Measurements from ENCODE around the gene CHCHD6. TPM values are rescaled to one million over a fixed set of nuclear protein-coding genes. Genes with fewer than 3 reads are reported as not detected.

The CHCHD6 gene
- total RNA-seq, 1 experiment from 2014 or later, result 36.3 TPM

DNA sequence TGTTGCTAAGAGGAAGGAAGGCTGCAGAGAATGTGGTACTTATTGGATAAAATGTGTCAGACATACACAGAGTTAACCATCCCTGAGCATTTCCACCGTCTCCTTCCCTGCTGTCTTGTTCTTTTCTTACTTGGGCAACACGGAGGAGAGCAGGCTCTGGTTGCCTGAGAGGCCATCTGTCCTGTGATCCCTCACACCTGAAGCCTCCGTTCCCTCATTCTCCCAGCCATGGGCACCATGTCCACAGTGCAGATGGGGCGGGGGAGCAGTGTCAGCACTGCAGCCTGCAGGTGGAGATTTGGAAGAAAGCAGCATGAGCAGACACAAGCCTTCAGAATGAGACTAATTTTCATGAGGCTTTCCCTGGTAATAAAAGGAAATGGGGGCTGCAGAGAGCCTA lies 133.7 kb downstream of the CHCHD6 start:
- peaks cover 0 to 16% of the 10 kb centered on the region in 2 experiments; a peak in 2 of 4 replicates for H3K4me1 ChIP-seq (ENCODE audit: control insufficient read depth in 1 of 2, insufficient read depth in 2 of 2, low read length in 2 of 2)
- ATAC-seq, result no peak
- no peaks in the 10 kb centered on the region for H3K9me2 ChIP-seq (ENCODE audit: insufficient read depth)
- no peak overlapping the region for H3K27ac ChIP-seq (ENCODE audit: low read depth, low read length)
- no peaks in the 10 kb centered on the region for H3K27me3 ChIP-seq (ENCODE audit: insufficient read depth, low read length)
- intact Hi-C loops (cut with micrococcal nuclease), result no loop called here
- H3K4me3 ChIP-seq (replicated peaks in 1 of 2; ENCODE audit: low read depth in 1 of 2, low read length in 2 of 2), result no peak overlapping the region
- H3K9me3 ChIP-seq (ENCODE audit: control insufficient read depth in 1 of 2, insufficient read depth in 1 of 2, low read depth in 1 of 2, low read length in 2 of 2), result no peaks in the 10 kb centered on the region
- ChIA-PET RAD21 (ENCODE audit: low non-redundant PET in 1 of 2, low total read pairs in 2 of 2, uncharacterized antibody in 2 of 2, unreplicated experiment in 2 of 2) (no interaction called here), POLR2A (no interaction called here), CTCF (no interaction called here)
- TF ChIP-seq EZH2phosphoT487 (IDR thresholded peaks at IDR 0.05; ENCODE audit: borderline replicate concordance), result no peak
- TF ChIP-seq POLR2AphosphoS5 (IDR thresholded peaks at IDR 0.05; ENCODE audit: low read depth, low read length), result no peak
- TF ChIP-seq EGR1 (IDR thresholded peaks at IDR 0.05; ENCODE audit: low read depth), result no peak
- TF ChIP-seq ZFX (IDR thresholded peaks at IDR 0.05), result no peak
- no peak for TF ChIP-seq YY1 (IDR thresholded peaks at IDR 0.05; ENCODE audit: extremely low read depth, insufficient replicate concordance, low read depth, low read length)
- TF ChIP-seq SRF (IDR thresholded peaks at IDR 0.05; ENCODE audit: low read depth), result no peak
- H3K4me2 ChIP-seq (ENCODE audit: low read length), result no peak overlapping the region
- no peaks in the 10 kb centered on the region for H3K36me3 ChIP-seq (ENCODE audit: control insufficient read depth in 1 of 2, insufficient read depth in 2 of 2, low read length in 2 of 2)
- no peaks in the 10 kb centered on the region for H3K79me2 ChIP-seq (ENCODE audit: insufficient read depth, low read length)
- DNase-seq (ENCODE audit: low read depth, low spot score), result no peak
- no peaks in the 10 kb centered on the region for H4K20me1 ChIP-seq (ENCODE audit: insufficient read depth)
- no TSS peak for BruUV-seq (replicated peaks)
- no peak overlapping the region for H3K9ac ChIP-seq (ENCODE audit: low read length)
- H2AFZ ChIP-seq (ENCODE audit: low read depth, low read length, poor library complexity, severe bottlenecking), result no peak overlapping the region

- ATAC-seq (no peak), DNase-seq (ENCODE audit: low read depth, low spot score) (no peak)
- intact Hi-C loops (cut with micrococcal nuclease), result no loop called here
- TF ChIP-seq CTCF (IDR thresholded peaks at IDR 0.05 in 2 of 3, conservative IDR thresholded peaks at IDR 0.05 in 1 of 3; ENCODE audit: borderline replicate concordance in 1 of 3, insufficient read depth in 1 of 3, low read depth in 2 of 3, low read length in 2 of 3) (no peak), RAD21 (IDR thresholded peaks at IDR 0.05; ENCODE audit: low read depth) (no peak), YY1 (IDR thresholded peaks at IDR 0.05; ENCODE audit: extremely low read depth, insufficient replicate concordance, low read depth, low read length) (no peak), MAX (IDR thresholded peaks at IDR 0.05) (no peak), SP1 (IDR thresholded peaks at IDR 0.05; ENCODE audit: low read depth) (no peak), JUND (IDR thresholded peaks at IDR 0.05) (no peak), EGR1 (IDR thresholded peaks at IDR 0.05; ENCODE audit: low read depth) (no peak), ELF1 (IDR thresholded peaks at IDR 0.05; ENCODE audit: borderline replicate concordance, low read depth) (no peak), EZH2 (IDR thresholded peaks at IDR 0.05) (no peak), FOSL1 (IDR thresholded peaks at IDR 0.05; ENCODE audit: low read depth) (no peak), SRF (IDR thresholded peaks at IDR 0.05; ENCODE audit: low read depth) (no peak), REST (IDR thresholded peaks at IDR 0.05; ENCODE audit: low read depth) (no peak)
Observed at GRCh38 chr3:126845920-126846715, 142.1 kb downstream of the CHCHD6 start.

More at GRCh38 chr3:126845920-126846715, 142.1 kb downstream of the CHCHD6 start:
- Histone ChIP-seq H3K27me3 (ENCODE audit: insufficient read depth, low read length) (no peaks in the 10 kb centered on the region), H3K4me3 (replicated peaks in 1 of 2; ENCODE audit: low read depth in 1 of 2, low read length in 2 of 2) (no peak overlapping the region), H3K4me1 (ENCODE audit: control insufficient read depth in 1 of 2, insufficient read depth in 2 of 2, low read length in 2 of 2) (peaks cover 0 to 9% of the 10 kb centered on the region in 2 experiments; a peak in 1 of 4 replicates), H3K9me2 (ENCODE audit: insufficient read depth) (no peaks in the 10 kb centered on the region), H3K27ac (ENCODE audit: low read depth, low read length) (no peak overlapping the region), H3K9ac (ENCODE audit: low read length) (no peak overlapping the region), H3K9me3 (ENCODE audit: control insufficient read depth in 1 of 2, insufficient read depth in 1 of 2, low read depth in 1 of 2, low read length in 2 of 2) (no peaks in the 10 kb centered on the region), H4K20me1 (ENCODE audit: insufficient read depth) (no peaks in the 10 kb centered on the region), H3K79me2 (ENCODE audit: insufficient read depth, low read length) (no peaks in the 10 kb centered on the region), H3K36me3 (ENCODE audit: control insufficient read depth in 1 of 2, insufficient read depth in 2 of 2, low read length in 2 of 2) (no peaks in the 10 kb centered on the region), H2AFZ (ENCODE audit: low read depth, low read length, poor library complexity, severe bottlenecking) (no peak overlapping the region), H3K4me2 (ENCODE audit: low read length) (no peak overlapping the region)
- RAD21 ChIA-PET (ENCODE audit: low non-redundant PET in 1 of 2, low total read pairs in 2 of 2, uncharacterized antibody in 2 of 2, unreplicated experiment in 2 of 2), result no interaction called here
- CTCF ChIA-PET, result interaction anchor here (0.8 kb wide), 1 partner anchor 8 kb away, joined by 3 read pairs; no protein-coding TSS in a partner anchor
- POLR2A ChIA-PET, result no interaction called here
- BruUV-seq (replicated peaks), result no TSS peak

All from HCT116 (cell line).